Measurements from ENCODE around the gene NIF3L1.

Gene NIF3L1
- 15.9 reads per million, percentile 42 among the genes with 10 or more reads in this experiment for total RNA-seq

DNA sequence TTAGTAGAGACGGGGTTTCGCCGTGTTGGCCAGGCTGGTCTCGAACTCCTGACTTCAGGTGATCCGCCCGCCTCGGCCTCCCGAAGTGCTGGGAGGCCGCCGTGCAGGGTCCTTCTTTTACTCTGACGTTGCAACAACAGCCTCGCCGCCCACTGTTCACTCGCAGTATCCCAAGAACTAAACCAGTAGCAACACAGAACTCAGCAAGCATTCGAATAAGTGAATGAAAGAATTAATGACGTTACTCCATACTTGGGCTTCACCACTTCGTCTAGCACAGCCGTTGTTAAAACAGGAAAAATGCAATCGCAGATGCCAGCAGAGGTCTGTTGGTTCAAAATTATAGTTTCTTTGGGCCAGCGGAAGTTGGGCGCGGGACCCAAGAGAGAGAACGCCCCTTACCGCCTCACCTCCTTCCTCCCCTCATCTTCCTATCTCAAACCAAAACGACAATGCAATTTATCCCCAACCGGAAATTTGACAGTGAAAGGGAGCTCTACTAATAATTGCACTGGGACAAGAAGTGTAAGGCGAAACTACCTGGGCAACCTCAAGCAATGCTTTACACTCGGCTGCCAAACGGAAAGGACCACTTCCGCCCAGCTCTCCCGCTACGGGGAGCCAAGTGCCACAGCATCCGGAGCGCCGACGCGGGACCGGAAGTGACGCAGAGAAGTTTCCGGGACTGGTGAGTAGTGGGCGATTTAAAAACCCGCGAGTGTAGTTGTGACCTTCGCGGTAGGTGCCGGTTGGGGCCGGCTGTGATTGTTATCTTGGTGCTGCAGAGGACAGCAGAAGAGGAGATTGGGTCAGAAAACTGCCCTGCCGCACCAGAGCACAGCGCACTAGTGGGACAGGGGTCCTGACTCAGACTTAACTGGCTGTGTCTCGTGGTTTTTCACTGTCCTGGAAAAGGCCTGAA lies at the start of gene NIF3L1, which contains the start of gene PPIL3:
Gene NIF3L1, plus strand, starts transcription at position 668 of the 922 bp plus-strand sequence. CDS start 2,573 bp downstream, outside the sequence.
Gene PPIL3, minus strand, starts transcription at position 374 of the 922 bp plus-strand sequence. CDS start 1,462 bp downstream, outside the sequence.
- DNase-seq, result peak; percentile 95

- no peak for DNase-seq
Observed at GRCh38 chr2:200839513-200839912, 49.7 kb upstream of the NIF3L1 start.

- no peak for DNase-seq
Observed at GRCh38 chr2:200843993-200844948, 44.9 kb upstream of the NIF3L1 start.

DNA sequence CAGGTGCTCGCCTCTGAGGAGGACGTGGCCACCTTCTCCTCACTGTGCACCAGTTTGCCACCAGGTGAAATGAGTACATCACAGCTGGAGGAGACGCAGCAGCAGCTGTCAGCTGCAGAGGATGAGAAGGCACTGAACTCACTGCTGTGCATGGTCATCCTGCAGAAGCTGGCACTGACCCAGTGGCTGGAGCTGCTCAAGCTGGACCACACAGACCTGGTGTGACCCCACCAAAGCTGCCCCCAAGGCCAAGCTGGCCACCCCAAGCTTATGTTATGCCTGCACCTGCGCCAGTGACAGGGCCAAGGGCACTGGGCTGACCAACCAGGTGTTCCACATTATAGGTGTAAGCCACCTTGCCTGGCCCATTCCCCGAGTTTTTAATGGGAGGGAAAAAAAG lies 44.0 kb upstream of the NIF3L1 start:
- no peak for DNase-seq

DNA sequence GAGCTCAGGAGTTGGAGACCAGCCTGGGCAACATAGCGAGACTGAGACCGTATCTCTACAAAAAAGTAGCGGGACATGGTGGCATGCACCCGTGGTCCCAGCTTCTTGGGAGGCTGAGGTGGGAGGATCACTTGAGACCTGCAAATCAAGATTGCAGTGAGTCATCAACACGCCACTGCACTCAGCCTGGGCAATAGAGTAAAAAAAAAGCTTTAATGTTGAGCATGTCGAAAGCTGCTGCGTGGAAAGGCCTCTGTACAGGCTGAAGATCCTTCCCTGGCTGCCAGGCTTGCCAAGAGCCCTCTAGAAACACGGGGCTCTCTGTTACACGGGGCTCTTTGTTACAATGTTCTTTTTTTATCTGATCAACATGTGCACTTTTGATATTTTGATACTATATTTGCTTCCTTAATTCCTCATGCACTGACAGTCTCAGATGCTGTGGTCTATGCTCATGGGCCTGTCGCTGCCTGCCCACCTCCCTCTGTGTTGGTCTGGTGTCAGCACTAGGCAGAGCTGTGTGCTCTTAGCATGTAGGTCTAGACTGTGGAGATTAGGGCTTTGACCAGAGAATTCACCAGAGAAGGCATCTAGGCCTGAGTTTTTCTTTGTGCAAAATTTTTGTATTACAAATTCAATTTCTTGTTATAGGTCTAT lies 43.4 kb upstream of the NIF3L1 start:
- DNase-seq, result no peak

GRCh38 chr2:200847269-200847668 lies 41.9 kb upstream of the NIF3L1 start:
- no peak for DNase-seq

- DNase-seq, result no peak
Observed at GRCh38 chr2:200847939-200848338, 41.2 kb upstream of the NIF3L1 start.

DNA sequence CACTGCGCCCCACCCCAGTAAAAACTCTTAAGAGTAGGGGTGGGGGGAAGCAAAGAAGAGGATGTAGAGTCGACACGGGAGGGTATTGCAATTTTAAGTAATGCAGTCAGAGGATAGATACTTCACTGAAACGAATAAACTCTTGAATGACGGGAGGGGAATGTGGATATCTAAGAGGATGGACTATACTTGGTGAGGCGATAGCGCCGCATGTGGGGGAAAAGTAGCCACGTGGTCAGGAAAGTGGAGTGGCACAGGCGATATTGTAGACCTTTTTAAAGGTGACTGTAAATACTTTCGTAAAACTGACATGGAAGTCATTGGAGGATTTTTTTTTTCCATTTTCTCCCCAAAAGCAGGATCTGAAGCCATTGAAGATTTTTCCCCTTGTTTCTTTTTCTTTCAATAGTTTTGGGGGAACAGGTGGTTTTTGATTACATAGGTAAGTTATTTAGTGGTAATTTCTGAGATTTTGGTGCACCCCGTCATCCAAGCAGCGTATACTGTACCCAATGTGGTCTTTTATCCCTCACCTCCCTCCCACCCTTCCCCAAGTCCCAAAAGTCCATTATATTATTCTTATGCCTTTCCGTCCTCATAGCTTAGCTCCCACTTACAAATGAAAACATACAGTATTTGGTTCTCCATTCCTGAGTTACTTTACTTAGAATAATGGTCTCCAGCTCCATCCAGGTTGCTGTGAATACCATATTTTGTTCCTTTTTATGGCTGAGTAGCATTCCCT lies 38.5 kb upstream of the NIF3L1 start:
- no peak for DNase-seq

DNA sequence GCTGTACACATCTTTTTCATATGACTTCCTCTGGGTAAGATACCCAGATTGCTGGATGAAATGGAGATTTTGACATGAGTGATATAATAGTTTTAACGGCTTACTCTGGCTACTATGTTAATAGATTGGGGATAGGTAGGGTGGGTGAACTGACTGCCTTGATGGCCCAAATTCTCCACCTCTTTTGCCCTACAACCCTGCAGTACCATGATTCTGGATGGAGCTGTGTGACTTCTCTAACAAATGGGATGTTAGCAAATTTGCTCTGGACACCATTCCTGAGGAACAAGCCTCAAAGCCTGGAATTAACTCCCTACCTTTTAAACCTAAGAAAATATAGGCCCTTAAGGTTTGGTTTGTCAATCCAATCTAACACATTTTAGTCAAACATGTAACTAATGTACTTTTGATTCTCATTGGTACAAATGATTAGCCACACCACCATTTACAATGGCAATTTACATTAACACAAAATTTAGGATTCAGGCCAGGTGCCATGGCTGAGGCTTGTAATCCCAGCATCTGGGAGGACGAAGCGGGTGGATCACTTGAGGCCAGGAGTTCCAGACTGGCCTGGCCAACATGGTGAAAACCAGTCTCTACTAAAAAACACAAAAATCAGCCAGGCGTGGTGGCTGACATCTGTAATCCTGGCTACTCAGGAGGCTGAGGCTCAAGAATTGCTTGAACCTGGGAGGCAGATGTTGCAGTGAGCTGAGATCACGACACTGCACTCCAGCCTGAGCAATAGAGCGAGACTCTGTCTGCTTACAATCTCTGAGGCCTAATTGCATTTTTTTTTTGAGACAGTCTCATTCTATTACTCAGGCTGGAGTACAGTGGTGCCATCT lies 37.5 kb upstream of the NIF3L1 start:
- no peak for DNase-seq

DNA sequence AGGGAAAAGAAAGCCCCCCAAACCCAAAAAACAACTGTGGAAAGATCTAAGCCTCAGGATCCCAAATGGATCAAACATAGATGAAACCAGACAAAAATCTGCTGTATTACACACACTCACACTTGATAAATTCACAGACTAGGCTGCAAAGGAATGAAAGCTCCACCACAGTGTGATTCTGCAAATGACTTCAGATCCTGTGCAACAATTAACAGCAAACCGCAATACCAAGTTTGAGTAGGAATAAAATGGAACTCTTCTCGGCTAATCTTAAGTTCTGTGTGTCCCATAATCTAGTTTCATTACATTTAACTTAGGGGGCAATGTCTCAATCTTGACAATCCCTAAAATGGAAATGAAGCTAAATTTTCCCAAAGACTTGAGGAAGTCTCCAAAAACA lies 36.6 kb upstream of the NIF3L1 start:
- DNase-seq, result no peak

- no peak for DNase-seq
Observed at GRCh38 chr2:200856806-200857205, 32.4 kb upstream of the NIF3L1 start.

DNA sequence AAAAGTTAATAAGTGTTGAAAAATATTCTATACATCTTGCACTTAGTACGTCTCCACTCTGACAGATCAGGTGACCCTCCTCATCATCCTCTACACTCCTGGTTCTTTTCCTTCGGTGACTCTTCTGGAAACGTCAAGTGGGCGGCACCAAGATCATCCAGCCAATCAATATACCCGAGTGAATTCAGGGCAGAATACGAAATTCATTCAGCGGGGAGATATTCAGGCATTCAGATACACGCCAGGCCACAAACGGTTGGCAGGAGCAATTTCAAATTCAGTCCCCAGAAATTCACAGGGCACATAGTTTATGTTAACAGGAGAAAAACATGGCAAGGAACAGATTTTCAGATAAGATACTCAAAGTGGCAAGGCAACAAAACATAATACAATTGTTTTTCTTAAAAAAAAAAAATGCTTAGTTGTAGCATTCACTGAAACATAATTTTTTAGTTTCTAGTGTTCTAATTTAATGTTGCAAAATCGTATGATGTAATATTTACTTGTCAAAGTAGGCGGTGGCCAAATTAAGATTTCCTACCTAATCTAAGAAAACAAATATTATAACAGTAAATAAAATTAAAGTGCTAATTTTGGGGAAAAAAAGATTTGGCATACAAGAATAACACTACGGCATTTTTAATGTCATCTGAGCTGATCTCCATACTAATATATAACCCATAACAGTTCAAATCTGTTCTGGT lies 28.9 kb upstream of the NIF3L1 start:
- DNase-seq, result no peak

- no peak for DNase-seq
Observed at GRCh38 chr2:200861617-200862155, 27.5 kb upstream of the NIF3L1 start.

GRCh38 chr2:200862532-200863000 lies 26.6 kb upstream of the NIF3L1 start:
- DNase-seq, result peak; percentile 62

- DNase-seq, result no peak
Observed at GRCh38 chr2:200863782-200864175, 25.4 kb upstream of the NIF3L1 start.

DNA sequence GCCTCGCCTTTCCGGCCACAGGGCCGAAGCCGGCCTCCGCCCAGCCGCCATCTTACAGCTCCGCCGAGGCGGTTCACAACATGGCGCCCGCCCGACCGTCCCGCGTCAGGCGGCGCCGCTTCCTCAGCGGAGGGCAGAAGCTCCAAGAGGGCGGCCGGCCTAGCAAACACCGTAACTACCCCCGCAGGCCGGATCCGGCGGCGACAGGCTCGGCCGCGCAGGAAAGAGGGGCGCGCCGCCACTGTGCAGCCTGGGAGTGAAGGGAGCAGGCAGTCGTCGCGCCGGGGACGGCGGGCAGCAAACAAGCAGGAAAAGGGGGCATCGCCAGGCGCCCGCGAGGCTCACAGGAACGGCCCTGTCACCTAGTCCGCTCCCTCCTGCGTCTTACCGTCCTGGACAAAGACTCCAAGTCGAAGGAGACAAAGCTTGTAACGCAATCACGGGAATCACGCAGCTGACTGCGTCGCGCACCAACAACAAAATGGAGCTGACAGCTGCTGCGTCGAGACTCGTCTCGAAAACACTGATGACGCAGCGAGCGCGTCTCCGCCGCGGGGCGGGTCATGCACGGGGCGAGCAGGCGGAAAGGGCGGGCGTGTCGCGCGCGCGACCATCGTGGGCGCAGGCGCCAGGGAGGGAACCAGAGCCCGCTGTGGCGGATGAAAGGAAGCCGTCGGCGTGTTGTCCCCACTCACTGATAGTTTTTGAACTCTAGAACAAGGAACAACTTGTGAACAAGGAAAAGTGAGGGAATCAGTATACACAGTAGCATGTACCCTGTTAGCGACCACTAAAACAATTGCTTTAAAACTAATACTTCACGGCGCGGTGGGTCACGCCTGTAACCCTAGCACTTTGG lies 24.8 kb upstream of the NIF3L1 start, which contains the start of gene CLK1:
Gene CLK1, minus strand, starts transcription at position 483 of the 859 bp plus-strand sequence. CDS start 2,796 bp downstream, outside the sequence.
- DNase-seq, result peak; percentile 97

- no peak for DNase-seq
Observed at GRCh38 chr2:200869014-200869413, 20.2 kb upstream of the NIF3L1 start.

DNA sequence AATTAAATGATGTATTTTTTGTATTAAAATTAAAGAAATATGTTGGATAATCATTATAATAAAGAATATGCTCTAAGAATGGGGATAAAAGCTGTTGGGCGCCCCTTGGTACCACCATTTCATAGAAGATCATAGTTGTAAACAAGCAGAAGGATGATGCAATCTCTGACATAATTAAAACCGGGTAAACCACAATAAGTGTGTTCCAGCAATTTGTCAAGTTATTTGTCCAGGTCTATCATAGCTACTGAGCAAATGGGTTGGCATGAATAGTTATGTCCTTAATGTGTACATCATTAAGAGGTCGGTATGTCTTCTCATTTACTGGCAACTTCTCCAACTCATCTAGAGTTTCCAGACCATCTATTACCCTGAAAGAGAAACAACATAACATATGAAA lies 18.0 kb upstream of the NIF3L1 start:
- no peak for DNase-seq

DNA sequence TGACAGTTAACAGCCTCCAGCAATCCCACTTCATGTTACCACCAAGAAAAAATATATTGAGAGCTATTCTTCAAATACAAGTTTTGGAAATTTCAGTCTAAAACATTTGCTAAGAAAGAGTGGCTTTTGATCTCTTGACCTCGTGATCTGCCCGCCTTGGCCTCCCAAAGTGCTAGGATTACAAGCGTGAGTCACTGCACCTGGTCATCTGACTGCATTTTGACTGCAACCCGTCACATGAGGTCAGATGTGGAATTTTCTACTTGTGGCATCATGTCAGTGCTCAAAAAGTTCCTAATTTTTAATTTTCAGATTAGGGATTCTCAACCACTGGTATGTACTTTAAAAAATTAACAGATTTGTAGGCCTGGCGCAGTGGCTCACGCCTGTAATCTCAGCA lies 15.6 kb upstream of the NIF3L1 start:
- no peak for DNase-seq
